ENCODE measurements around the gene DRG1. TPM values are rescaled to one million over a fixed set of nuclear protein-coding genes. Genes with fewer than 3 reads are reported as not detected.

DRG1 gene
- total and polyA plus RNA-seq, 10 of the 15 experiments (the other 5 are each of a cell fraction or from before 2014, with no cell fraction given), result 59.7 to 147 (median 85.8) TPM

- TF ChIP-seq PAX5 (IDR thresholded peaks at IDR 0.05; ENCODE audit: borderline replicate concordance, low read depth, low read length) (peak; percentile 94), POLR2AphosphoS2 (IDR thresholded peaks at IDR 0.05; ENCODE audit: low read depth, low read length) (peak; percentile 94), TCF12 (IDR thresholded peaks at IDR 0.05; ENCODE audit: low read depth, low read length) (peak; percentile 29; the same call in 1 of the 2 replicates), BHLHE40 (IDR thresholded peaks at IDR 0.05; ENCODE audit: borderline replicate concordance in 1 of 2, low read depth in 2 of 2, low read length in 1 of 2) (peak; percentile 51 to 84; a peak in 3 of 4 replicates), SIN3A (IDR thresholded peaks at IDR 0.05; ENCODE audit: low read depth, low read length) (peak; percentile 56), NR2C1 (IDR thresholded peaks at IDR 0.05) (peak; percentile 89), GABPA (IDR thresholded peaks at IDR 0.05; ENCODE audit: low read depth) (no peak), JUNB (IDR thresholded peaks at IDR 0.05) (no peak), CHD2 (IDR thresholded peaks at IDR 0.05; ENCODE audit: borderline replicate concordance, low read depth, low read length) (peak; percentile 98), NRF1 (conservative IDR thresholded peaks at IDR 0.05; ENCODE audit: low read depth, low read length) (peak; percentile 47), CHD4 (IDR thresholded peaks at IDR 0.05) (no peak), NR2F1 (conservative IDR thresholded peaks at IDR 0.05) (peak; percentile 84), ZBED1 (IDR thresholded peaks at IDR 0.05; ENCODE audit: borderline replicate concordance) (no peak), POLR2AphosphoS5 (IDR thresholded peaks at IDR 0.05; ENCODE audit: low read length) (peak; percentile 98), POU2F2 (IDR thresholded peaks at IDR 0.05; ENCODE audit: borderline replicate concordance, low read depth, low read length) (peak; percentile 93), BMI1 (IDR thresholded peaks at IDR 0.05; ENCODE audit: borderline replicate concordance) (no peak), SRF (IDR thresholded peaks at IDR 0.05; ENCODE audit: low read depth in 2 of 2, low read length in 2 of 2) (0 out of 4 replicates have a peak, but pooled peaks of 1 of the 2 experiments have one; percentile 17)
- TF ChIP-seq, protein P1, sequence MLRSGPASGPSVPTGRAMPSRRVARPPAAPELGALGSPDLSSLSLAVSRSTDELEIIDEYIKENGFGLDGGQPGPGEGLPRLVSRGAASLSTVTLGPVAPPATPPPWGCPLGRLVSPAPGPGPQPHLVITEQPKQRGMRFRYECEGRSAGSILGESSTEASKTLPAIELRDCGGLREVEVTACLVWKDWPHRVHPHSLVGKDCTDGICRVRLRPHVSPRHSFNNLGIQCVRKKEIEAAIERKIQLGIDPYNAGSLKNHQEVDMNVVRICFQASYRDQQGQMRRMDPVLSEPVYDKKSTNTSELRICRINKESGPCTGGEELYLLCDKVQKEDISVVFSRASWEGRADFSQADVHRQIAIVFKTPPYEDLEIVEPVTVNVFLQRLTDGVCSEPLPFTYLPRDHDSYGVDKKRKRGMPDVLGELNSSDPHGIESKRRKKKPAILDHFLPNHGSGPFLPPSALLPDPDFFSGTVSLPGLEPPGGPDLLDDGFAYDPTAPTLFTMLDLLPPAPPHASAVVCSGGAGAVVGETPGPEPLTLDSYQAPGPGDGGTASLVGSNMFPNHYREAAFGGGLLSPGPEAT (IDR thresholded peaks at IDR 0.05; ENCODE audit: low read depth), result peak; percentile 48
- TF ChIP-seq, protein P2, sequence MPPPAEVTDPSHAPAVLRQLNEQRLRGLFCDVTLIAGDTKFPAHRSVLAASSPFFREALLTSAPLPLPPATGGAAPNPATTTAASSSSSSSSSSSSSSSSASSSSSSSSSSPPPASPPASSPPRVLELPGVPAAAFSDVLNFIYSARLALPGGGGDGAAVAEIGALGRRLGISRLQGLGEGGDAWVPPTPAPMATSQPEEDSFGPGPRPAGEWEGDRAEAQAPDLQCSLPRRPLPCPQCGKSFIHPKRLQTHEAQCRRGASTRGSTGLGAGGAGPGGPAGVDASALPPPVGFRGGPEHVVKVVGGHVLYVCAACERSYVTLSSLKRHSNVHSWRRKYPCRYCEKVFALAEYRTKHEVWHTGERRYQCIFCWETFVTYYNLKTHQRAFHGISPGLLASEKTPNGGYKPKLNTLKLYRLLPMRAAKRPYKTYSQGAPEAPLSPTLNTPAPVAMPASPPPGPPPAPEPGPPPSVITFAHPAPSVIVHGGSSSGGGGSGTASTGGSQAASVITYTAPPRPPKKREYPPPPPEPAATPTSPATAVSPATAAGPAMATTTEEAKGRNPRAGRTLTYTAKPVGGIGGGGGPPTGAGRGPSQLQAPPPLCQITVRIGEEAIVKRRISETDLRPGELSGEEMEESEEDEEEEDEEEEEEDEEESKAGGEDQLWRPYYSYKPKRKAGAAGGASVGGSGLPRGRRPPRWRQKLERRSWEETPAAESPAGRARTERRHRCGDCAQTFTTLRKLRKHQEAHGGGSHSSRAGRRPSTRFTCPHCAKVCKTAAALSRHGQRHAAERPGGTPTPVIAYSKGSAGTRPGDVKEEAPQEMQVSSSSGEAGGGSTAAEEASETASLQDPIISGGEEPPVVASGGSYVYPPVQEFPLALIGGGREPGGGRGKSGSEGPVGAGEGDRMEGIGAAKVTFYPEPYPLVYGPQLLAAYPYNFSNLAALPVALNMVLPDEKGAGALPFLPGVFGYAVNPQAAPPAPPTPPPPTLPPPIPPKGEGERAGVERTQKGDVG (CRISPR knock-in tag; IDR thresholded peaks at IDR 0.05), result no peak
Observed at GRCh38 chr22:31399211-31400022, at the start of gene DRG1 (continued).
